ENCODE results near the gene CEP41. TPM values are rescaled to one million over a fixed set of nuclear protein-coding genes. Genes with fewer than 3 reads are reported as not detected.

Gene CEP41
- total and polyA plus RNA-seq, 2 donors (not counting 3 experiments of a cell fraction or from before 2014, with no cell fraction given), result 19.5 to 26.8 TPM

- no peak overlapping the region for H2AFZ ChIP-seq (ENCODE audit: low read depth, low read length)
- no peaks in the 10 kb centered on the region for H3K4me1 ChIP-seq (ENCODE audit: control insufficient read depth, extremely low read depth, insufficient read depth, low read length)
- POLR2A ChIA-PET, result no interaction called here
These were observed 77.6 kb downstream of the CEP41 start for GRCh38 chr7:130363026-130363847.

DNA sequence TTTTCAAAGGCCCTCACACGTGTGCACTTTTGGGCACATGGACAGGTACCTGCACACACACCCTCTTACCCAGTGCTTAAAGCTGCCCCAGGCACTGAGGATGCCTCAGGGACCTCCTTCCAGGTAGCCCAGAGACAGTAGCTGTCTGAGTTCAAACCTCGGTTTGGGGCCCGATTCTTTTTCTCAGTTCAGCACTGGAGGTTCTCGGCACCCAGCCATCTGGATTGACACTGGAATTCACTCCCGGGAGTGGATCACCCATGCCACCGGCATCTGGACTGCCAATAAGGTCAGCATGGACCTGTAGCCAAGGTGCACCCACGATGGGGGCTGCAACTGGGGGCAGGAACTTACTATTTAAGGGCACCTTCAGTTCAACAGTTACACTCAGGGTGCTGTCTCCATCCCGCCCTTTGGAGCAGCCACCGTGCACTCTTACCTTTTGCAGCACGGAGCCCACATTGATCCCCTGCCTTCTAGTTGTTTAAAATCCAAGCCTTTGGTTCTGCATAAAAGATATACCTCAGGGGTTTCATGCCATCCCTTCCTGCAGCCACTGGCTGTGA lies 78.5 kb downstream of the CEP41 start:
- no peak for FAIRE-seq
- H3K9ac ChIP-seq (replicated peaks; ENCODE audit: extremely low read depth, insufficient read depth, low read length), result no peak overlapping the region
- no peak for TF ChIP-seq EZH2 (IDR thresholded peaks at IDR 0.05; ENCODE audit: borderline replicate concordance, low read depth, low read length, severe bottlenecking)
- no peak for TF ChIP-seq MYC (IDR thresholded peaks at IDR 0.05; ENCODE audit: low read depth, low read length)
- TF ChIP-seq JUN (IDR thresholded peaks at IDR 0.05; ENCODE audit: borderline replicate concordance, insufficient read depth, insufficient read length, low read depth), result no peak
- CTCF ChIA-PET, result no interaction called here
- no peaks in the 10 kb centered on the region for H4K20me1 ChIP-seq (replicated peaks; ENCODE audit: control insufficient read depth, extremely low read depth, insufficient read depth, low read length)
- no peak overlapping the region for H3K4me3 ChIP-seq (replicated peaks in 1 of 3; ENCODE audit: insufficient read depth in 1 of 3, low read depth in 1 of 3, low read length in 3 of 3)
- H3K4me2 ChIP-seq (ENCODE audit: insufficient read depth, low read length), result no peak overlapping the region
- no peaks in the 10 kb centered on the region for H3K4me1 ChIP-seq (ENCODE audit: control insufficient read depth, extremely low read depth, insufficient read depth, low read length)
- BruUV-seq (replicated peaks), result no TSS peak
- H2AFZ ChIP-seq (ENCODE audit: low read depth, low read length), result no peak overlapping the region
- no peaks in the 10 kb centered on the region for H3K36me3 ChIP-seq (ENCODE audit: control insufficient read depth in 2 of 2, extremely low read depth in 1 of 2, insufficient read depth in 2 of 2, low read length in 2 of 2)
- H3K27ac ChIP-seq (ENCODE audit: insufficient read depth, low read depth, low read length), result no peak overlapping the region
- DNase-seq (ENCODE audit: low read depth, low spot score), result no peak
- intact Hi-C loops (cut with micrococcal nuclease), result no loop called here
- dilution Hi-C loops (cut with MboI; ENCODE audit: extremely low pct_ligation_motif_present, low sequenced_read_pairs), result no loop called here
- H3K9me1 ChIP-seq (replicated peaks; ENCODE audit: control insufficient read depth, extremely low read depth, insufficient read depth, low read length), result no peaks in the 10 kb centered on the region
- H3K79me2 ChIP-seq (ENCODE audit: control insufficient read depth, insufficient read depth, low read length), result no peaks in the 10 kb centered on the region
- H3K27me3 ChIP-seq (ENCODE audit: control insufficient read depth in 2 of 2, insufficient read depth in 2 of 2, low read length in 2 of 2), result no peaks in the 10 kb centered on the region
- POLR2A ChIA-PET, result no interaction called here
- H3K9me3 ChIP-seq (replicated peaks; ENCODE audit: control insufficient read depth, insufficient read depth, low read length), result no peaks in the 10 kb centered on the region

More at GRCh38 chr7:130363026-130363847, 77.6 kb downstream of the CEP41 start:
- no peaks in the 10 kb centered on the region for H4K20me1 ChIP-seq (replicated peaks; ENCODE audit: control insufficient read depth, extremely low read depth, insufficient read depth, low read length)
- TF ChIP-seq JUN (IDR thresholded peaks at IDR 0.05; ENCODE audit: borderline replicate concordance, insufficient read depth, insufficient read length, low read depth) (peak; percentile 7), MYC (IDR thresholded peaks at IDR 0.05; ENCODE audit: low read depth, low read length) (no peak), FOS (IDR thresholded peaks at IDR 0.05; ENCODE audit: borderline replicate concordance, insufficient read depth, low read length) (peak; percentile 45), POLR2AphosphoS5 (IDR thresholded peaks at IDR 0.05; ENCODE audit: insufficient read depth, low read depth, low read length) (no peak)
- TF ChIP-seq, protein P1, sequence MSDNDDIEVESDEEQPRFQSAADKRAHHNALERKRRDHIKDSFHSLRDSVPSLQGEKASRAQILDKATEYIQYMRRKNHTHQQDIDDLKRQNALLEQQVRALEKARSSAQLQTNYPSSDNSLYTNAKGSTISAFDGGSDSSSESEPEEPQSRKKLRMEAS (IDR thresholded peaks at IDR 0.05; ENCODE audit: insufficient read depth, insufficient read length), result no peak
- no peaks in the 10 kb centered on the region for H3K79me2 ChIP-seq (ENCODE audit: control insufficient read depth, insufficient read depth, low read length)
- DNase-seq (ENCODE audit: low read depth, low spot score) (no peak), FAIRE-seq (no peak)
- dilution Hi-C loops (cut with MboI; ENCODE audit: extremely low pct_ligation_motif_present, low sequenced_read_pairs) (no loop called here), intact Hi-C loops (cut with micrococcal nuclease) (no loop called here)
- H3K9me1 ChIP-seq (replicated peaks; ENCODE audit: control insufficient read depth, extremely low read depth, insufficient read depth, low read length), result no peaks in the 10 kb centered on the region
- no peak overlapping the region for H3K4me3 ChIP-seq (replicated peaks in 1 of 3; ENCODE audit: insufficient read depth in 1 of 3, low read depth in 1 of 3, low read length in 3 of 3)
- no peak overlapping the region for H3K9ac ChIP-seq (replicated peaks; ENCODE audit: extremely low read depth, insufficient read depth, low read length)
- no peaks in the 10 kb centered on the region for H3K27me3 ChIP-seq (ENCODE audit: control insufficient read depth in 2 of 2, insufficient read depth in 2 of 2, low read length in 2 of 2)
- H3K27ac ChIP-seq (ENCODE audit: insufficient read depth, low read depth, low read length), result no peak overlapping the region
- H3K36me3 ChIP-seq (ENCODE audit: control insufficient read depth in 2 of 2, extremely low read depth in 1 of 2, insufficient read depth in 2 of 2, low read length in 2 of 2), result no peaks in the 10 kb centered on the region
- no peaks in the 10 kb centered on the region for H3K9me3 ChIP-seq (replicated peaks; ENCODE audit: control insufficient read depth, insufficient read depth, low read length)
- BruUV-seq (replicated peaks), result no TSS peak
- no peak overlapping the region for H3K4me2 ChIP-seq (ENCODE audit: insufficient read depth, low read length)
- CTCF ChIA-PET, result no interaction called here

All from endothelial cell of umbilical vein (primary cell).